ENCODE data around the gene NACAD. TPM values are rescaled to one million over a fixed set of nuclear protein-coding genes. Genes with fewer than 3 reads are reported as not detected.
"Not testable (repeated sequence)": the region's sequence is repeated elsewhere in the genome, so short reads cannot be mapped to it uniquely, and the experiment has no call there.

NACAD gene
- total RNA-seq, 1 experiment from 2014 or later: 2.6 TPM

- DNase-seq (ENCODE audit: low read depth): peak; percentile 49
These were observed 33.8 kb downstream of the NACAD start for GRCh38 chr7:45055016-45055415.

- no peak for DNase-seq (ENCODE audit: low read depth)
These were observed 34.3 kb downstream of the NACAD start for GRCh38 chr7:45054442-45054841.

GRCh38 chr7:45053941-45054340, 34.8 kb downstream of the NACAD start:
- no peak for DNase-seq (ENCODE audit: low read depth)

GRCh38 chr7:45053401-45053800, 35.4 kb downstream of the NACAD start:
- DNase-seq (ENCODE audit: low read depth): no peak

DNA sequence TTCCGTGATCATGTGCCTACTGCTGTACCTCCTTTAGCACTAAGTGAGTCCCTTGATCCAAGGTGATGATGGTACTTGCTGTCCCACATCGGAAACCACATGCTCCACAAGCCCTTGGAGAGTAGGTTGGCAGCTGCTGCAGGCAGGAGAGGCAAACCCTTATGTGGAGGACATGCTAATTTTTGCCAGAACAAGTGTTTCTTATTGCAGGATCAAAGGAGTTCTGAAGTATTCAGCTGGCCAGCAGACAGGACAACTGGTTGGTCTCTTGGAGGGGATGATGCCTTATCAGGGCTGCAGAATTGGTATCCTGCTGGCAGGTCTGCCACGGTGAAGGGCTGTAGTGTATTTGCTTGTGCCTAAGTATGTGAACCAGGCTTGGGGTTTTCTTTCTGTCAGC, 36.8 kb downstream of the NACAD start:
- peak; percentile 30 for DNase-seq (ENCODE audit: low read depth)

- DNase-seq (ENCODE audit: low read depth): no peak
These were observed 38.6 kb downstream of the NACAD start for GRCh38 chr7:45050198-45050597.

GRCh38 chr7:45048748-45049147, 40.0 kb downstream of the NACAD start:
- no peak for DNase-seq (ENCODE audit: low read depth)

DNA sequence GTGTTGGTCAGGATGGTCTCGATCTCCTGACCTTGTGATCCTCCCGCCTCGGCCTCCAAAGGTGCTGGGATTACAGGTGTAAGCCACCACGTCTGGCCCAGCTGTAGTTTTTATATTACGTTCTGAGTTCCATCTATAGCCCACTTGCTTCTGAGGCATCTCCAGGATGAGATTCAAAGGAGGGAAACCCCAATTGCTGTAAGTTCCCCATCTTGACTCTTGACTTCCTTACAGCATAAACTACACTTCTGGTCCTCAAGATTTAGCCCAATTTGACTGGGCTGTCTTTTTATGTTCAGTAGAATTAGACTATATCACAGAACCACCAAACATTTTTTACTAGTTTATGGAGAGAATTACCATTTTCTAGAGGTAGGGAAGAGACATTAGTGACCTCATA, 44.4 kb downstream of the NACAD start:
- DNase-seq (ENCODE audit: low read depth): no peak

DNA sequence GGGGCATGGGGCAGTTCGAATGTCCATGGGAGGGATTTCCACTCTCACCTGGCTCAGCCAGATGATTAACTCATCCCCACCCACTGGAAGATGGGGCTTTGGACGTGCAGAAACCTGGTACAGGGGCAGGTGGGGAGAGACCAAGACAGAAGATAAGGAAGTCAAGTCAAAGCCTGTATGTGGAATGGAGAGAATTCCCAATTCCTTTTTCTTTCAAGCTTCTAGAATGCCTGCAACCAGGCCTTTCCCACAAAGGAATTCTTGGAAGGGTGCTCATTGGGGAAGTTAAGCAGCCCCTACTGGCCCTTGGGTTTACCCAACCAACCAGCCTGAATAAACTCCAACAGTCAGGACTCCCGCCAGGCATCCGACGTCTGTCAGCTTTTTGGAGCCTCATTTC, 49.7 kb downstream of the NACAD start:
- no peak for DNase-seq (ENCODE audit: low read depth)

DNA sequence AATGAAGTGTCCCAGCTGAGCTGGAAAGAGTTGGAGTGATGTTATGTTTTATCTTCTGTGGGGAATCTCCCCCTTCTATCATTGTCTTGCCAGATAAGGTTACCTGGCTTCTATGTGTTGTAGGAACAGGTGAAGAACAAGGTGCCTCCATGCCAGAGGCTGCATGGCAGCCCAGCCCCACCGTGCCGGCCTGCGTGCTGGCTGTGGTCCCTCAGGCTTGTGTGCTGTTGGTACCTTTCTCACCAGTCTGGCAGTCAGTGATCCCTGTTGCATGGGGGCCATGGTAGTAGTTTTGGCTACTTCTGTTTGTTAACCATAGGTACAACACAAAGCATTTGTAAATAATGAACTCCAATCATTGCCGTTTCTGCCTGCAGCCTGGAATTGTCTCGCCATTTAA, 50.9 kb downstream of the NACAD start:
- no peak for DNase-seq (ENCODE audit: low read depth)

GRCh38 chr7:45036796-45037195, 52.0 kb downstream of the NACAD start:
- no peak for DNase-seq (ENCODE audit: low read depth)

GRCh38 chr7:45036317-45036716, 52.5 kb downstream of the NACAD start:
- no peak for DNase-seq (ENCODE audit: low read depth)

DNA sequence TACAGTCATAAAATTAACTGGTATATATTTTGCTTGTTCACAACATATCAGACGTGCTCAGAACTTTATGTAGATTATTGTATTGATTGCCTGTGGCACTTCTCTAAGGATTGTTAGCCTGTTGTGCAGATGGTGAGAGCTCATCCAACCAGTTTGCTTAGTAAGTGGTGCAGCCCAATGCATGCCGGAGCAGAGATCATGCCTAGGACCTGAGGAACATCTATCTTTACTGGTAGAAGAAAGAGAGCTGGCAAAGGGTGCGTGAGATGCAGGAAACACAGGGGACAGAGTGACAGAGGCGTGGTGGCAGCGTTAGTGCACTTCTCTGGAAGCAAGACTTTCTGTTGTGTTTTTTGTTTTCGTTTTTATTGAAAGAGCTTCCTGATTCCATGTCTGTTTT, 52.9 kb downstream of the NACAD start:
- DNase-seq (ENCODE audit: low read depth): no peak

- no peak for DNase-seq (ENCODE audit: low read depth)
These were observed 53.4 kb downstream of the NACAD start for GRCh38 chr7:45035371-45035770.

- DNase-seq (ENCODE audit: low read depth): not testable (repeated sequence)
These were observed 54.1 kb downstream of the NACAD start for GRCh38 chr7:45034710-45035109.

- DNase-seq (ENCODE audit: low read depth): no peak
These were observed 54.9 kb downstream of the NACAD start for GRCh38 chr7:45033931-45034290.

- DNase-seq (ENCODE audit: low read depth): peak; percentile 59
These were observed 55.4 kb downstream of the NACAD start for GRCh38 chr7:45033261-45033930.

DNA sequence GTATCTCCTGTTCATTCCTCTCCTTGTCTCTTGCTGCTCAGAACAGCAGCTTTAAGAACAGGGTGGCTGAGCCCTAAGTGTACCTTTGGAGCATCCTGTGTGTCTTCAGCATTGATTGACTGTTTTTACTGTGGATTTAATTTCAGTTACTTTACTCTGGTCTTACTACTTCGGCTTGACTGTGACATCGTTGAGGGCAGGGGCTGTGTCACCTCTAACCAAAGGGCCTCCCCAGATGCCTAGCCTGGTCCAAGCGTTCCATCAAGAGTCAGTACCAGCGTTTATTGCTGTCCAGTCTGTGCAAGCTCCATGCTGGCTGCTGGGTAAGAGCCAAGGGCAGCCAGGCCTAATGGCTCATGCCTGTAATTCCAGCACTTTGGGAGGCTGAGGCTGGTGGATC, 56.3 kb downstream of the NACAD start:
- no peak for DNase-seq (ENCODE audit: low read depth)

DNA sequence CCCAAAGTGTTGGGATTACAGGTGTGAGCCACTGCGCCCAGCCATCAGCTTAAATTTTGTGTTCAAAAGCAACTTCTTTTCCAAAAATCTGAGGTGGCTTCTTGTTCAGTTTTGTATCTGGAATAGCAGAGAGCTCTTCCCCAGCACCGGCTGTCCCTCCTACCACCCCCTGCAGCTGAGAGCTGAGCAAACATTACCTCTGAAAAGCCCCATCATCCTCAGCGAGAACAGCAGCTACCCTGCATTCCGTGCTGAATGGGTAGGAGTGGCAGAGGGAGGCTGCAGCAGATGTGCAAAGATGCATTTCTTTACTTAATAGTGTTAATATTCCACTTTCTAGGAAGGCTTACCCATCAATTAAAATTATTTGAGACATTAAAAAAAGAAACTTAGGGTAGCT, 56.9 kb downstream of the NACAD start:
- DNase-seq (ENCODE audit: low read depth): no peak

Other genes with a start within 250 kb of the NACAD start
- gene H2AZ2, start 240.9 kb downstream of the NACAD start, total RNA-seq (2014; rRNA removed): 433 and 479 TPM in 2 replicates
- 41.9 and 62.3 TPM in 2 replicates for gene PURB, start 203.4 kb downstream of the NACAD start, total RNA-seq (2014; rRNA removed)
- gene MYO1G, start 110.0 kb downstream of the NACAD start, total RNA-seq (2014; rRNA removed): not detected in 2 replicates
- 117 and 126 TPM in 2 replicates for gene CCM2, start 88.8 kb downstream of the NACAD start, total RNA-seq (2014; rRNA removed)
- 107 and 120 TPM in 2 replicates for gene TBRG4, start 22.7 kb upstream of the NACAD start, total RNA-seq (2014; rRNA removed)
- gene RAMP3, start 68.8 kb upstream of the NACAD start, total RNA-seq (2014; rRNA removed): not detected in 2 replicates

Measured in LHCN-M2 (cell line).